GM06990 (cell line): Measurements from ENCODE around the gene GFM1.

ENCODE experiments used
- DNase-seq: peaks from one replicate; pipeline ENCODE4 v3.0.0-alpha.2; 2011; ENCODE audit not compliant: insufficient read length; ENCODE audit errors: extremely low read depth
- H3K27me3 ChIP-seq: replicated peaks from 2 replicates; pipeline ENCODE4 v1.6.0; 2011; ENCODE audit warnings: low read length; ENCODE audit not compliant: control insufficient read depth, insufficient read depth
- H3K36me3 ChIP-seq: 2 replicates; pipeline ENCODE4 v1.5.1; 2011; ENCODE audit warnings: low read length; ENCODE audit not compliant: control insufficient read depth, insufficient read depth
- H3K4me3 ChIP-seq: replicated peaks from 2 replicates; pipeline ENCODE4 v1.5.1; 2011; ENCODE audit warnings: low read depth, mild to moderate bottlenecking, control low read depth, low read length
- TF ChIP-seq, protein P1 (sequence below): IDR thresholded peaks from 2 replicates; pipeline ENCODE4 v1.5.1; 2011; ENCODE audit warnings: low read length, control low read depth, mild to moderate bottlenecking, inconsistent platforms; ENCODE audit not compliant: insufficient read depth, poor library complexity, severe bottlenecking

GFM1 gene

GRCh38 chr3:158738653-158739052 is 94.3 kb downstream of the GFM1 start:
- Histone ChIP-seq H3K27me3 (no peaks in the 10 kb centered on the region), H3K4me3 (no peak overlapping the region), H3K36me3 (no peaks in the 10 kb centered on the region)
- TF ChIP-seq, protein P1, sequence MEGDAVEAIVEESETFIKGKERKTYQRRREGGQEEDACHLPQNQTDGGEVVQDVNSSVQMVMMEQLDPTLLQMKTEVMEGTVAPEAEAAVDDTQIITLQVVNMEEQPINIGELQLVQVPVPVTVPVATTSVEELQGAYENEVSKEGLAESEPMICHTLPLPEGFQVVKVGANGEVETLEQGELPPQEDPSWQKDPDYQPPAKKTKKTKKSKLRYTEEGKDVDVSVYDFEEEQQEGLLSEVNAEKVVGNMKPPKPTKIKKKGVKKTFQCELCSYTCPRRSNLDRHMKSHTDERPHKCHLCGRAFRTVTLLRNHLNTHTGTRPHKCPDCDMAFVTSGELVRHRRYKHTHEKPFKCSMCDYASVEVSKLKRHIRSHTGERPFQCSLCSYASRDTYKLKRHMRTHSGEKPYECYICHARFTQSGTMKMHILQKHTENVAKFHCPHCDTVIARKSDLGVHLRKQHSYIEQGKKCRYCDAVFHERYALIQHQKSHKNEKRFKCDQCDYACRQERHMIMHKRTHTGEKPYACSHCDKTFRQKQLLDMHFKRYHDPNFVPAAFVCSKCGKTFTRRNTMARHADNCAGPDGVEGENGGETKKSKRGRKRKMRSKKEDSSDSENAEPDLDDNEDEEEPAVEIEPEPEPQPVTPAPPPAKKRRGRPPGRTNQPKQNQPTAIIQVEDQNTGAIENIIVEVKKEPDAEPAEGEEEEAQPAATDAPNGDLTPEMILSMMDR = no peak
- DNase-seq = no peak

GRCh38 chr3:158739078-158739477 is 94.8 kb downstream of the GFM1 start:
- H3K4me3 ChIP-seq = no peak overlapping the region
- TF ChIP-seq, protein P1 = no peak
- no peak for DNase-seq
- no peaks in the 10 kb centered on the region for H3K36me3 ChIP-seq
- no peaks in the 10 kb centered on the region for H3K27me3 ChIP-seq

GRCh38 chr3:158739661-158740060 is 95.3 kb downstream of the GFM1 start:
- no peaks in the 10 kb centered on the region for H3K27me3 ChIP-seq
- no peak overlapping the region for H3K4me3 ChIP-seq
- no peak for DNase-seq
- H3K36me3 ChIP-seq = no peaks in the 10 kb centered on the region
- TF ChIP-seq, protein P1 = no peak
